KOPT-K1 (cell line): ENCODE data around the gene CNBD2.
A peak's percentile ranks its signal among the peaks of the same experiment; 100 is the strongest.
"Not testable (repeated sequence)": the region's sequence is repeated elsewhere in the genome, so short reads cannot be mapped to it uniquely, and the experiment has no call there.

Source experiments
- H3K27ac ChIP-seq: fragments of 200-600 bp; sonication (generic); 2 replicates; pipeline ENCODE4 v1.5.1; 2016; ENCODE audit warnings: antibody characterized with exemption, mild to moderate bottlenecking, low read depth, low read length; ENCODE audit not compliant: poor library complexity, severe bottlenecking
- H3K36me3 ChIP-seq: fragments of 200-600 bp; sonication (generic); 2 replicates; pipeline ENCODE4 v1.5.1; 2017; ENCODE audit warnings: antibody characterized with exemption, mild to moderate bottlenecking, low read length, moderate library complexity; ENCODE audit not compliant: insufficient read depth
- H3K9me3 ChIP-seq: fragments of 200-600 bp; sonication (generic); 2 replicates; pipeline ENCODE4 v1.5.1; 2017; ENCODE audit warnings: antibody characterized with exemption, low read length, mild to moderate bottlenecking; ENCODE audit not compliant: insufficient read depth, poor library complexity, severe bottlenecking

CNBD2 gene

DNA sequence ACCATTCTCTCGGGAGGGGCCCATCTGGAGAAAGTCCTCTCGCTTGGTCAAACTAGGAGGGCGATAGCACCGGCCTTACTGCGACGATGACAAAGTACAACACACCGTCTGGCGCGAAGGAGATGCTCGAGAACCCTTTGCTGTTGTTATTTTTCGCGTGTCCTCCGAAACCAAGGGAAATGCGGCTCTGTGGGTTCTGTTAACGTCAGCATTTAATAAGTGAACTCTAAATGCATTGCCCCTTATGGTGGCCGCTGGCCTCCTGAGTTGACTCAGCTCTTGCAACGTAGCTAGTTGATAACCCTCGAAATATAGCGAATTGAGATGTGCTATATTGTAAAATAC is 13.5 kb upstream of the CNBD2 start:
- peak overlapping the region; percentile 96 for H3K27ac ChIP-seq
- H3K9me3 ChIP-seq = peaks cover 11% of the 10 kb centered on the region
- peaks cover 19% of the 10 kb centered on the region for H3K36me3 ChIP-seq

- Histone ChIP-seq H3K9me3 (peaks cover 11% of the 10 kb centered on the region), H3K27ac (no peak overlapping the region), H3K36me3 (peaks cover 14% of the 10 kb centered on the region)
These were observed 11.8 kb upstream of the CNBD2 start for GRCh38 chr20:35956616-35957015.

DNA sequence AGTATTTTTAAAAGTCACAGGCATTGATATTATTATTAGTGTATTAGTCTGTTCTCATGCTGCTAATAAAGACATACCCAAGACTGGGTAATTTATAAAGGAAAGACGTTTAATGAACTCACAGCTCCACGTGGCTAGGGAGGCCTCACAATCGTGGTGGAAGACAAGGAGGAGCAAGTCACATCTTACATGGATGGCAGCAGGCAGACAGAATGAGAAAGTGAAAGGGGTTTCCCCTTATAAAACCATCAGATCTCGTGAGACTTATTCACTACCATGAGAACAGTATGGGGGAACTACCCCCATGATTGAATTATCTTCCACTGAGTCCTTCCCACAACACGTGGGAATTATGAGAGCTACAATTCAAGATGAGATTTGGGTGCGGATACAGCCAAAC is 9.1 kb upstream of the CNBD2 start:
- H3K27ac ChIP-seq, H3K36me3 ChIP-seq: not testable (repeated sequence)
- peaks cover 11% of the 10 kb centered on the region for H3K9me3 ChIP-seq

DNA sequence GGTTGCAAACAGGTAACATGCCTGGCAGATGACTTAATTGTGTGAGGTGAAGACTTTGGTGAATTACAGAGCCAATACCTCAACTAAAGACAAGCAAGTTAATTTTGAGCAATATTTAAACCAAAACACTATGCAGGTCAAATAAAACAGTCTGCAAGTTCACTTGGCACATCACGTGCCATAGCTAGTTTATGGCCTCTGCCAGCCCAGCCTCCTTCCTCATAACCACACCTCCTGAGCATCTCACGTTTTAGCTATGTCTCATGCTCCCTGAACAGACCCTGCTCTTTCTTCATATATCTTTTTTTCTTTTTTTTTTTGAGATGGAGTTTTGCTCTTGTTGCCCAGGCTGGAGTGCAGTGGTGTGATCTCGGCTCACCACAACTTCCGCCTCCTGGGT is 4.5 kb upstream of the CNBD2 start:
- Histone ChIP-seq H3K36me3 (no peaks in the 10 kb centered on the region), H3K9me3 (peaks cover 8% of the 10 kb centered on the region), H3K27ac (no peak overlapping the region)

DNA sequence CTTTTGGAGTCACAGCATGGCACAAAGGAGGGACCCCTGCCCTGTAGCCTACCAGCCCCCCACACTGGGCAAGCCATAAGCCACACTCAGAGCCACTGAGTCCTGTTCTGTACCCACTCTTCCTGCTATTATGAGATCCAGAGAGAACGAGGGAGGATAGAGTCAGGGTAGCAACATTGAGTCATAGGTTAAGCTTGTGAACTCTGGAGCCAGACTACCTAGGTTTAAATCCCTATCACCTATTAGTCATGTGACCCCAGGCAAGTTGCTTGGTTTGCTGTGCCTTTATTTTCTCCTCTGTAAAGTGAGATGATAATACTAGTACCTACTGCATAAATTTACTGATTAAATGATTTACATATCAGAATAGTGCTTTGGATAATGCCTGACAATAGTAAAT is 540 bp downstream of the CNBD2 start:
- Histone ChIP-seq H3K9me3 (no peaks in the 10 kb centered on the region), H3K36me3 (no peaks in the 10 kb centered on the region), H3K27ac (no peak overlapping the region)

DNA sequence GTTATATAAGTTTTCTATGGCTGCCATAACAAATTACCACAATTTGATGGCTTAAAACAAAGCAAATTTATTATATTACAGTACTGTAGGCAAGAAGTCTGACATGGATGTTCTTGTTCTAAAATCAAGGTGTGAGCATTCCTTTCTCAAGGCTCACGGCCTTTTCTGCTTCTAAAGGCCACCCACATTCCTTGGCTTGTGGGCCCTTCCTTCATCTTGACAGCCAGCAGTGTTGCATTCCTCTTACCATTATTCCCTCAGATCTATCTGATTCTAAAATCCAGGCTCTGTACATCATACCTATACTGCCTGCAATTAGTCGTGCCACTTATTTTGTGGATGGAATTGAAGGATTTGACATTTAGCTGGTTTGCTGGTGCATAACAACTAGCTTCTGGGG is 3.6 kb downstream of the CNBD2 start:
- H3K9me3 ChIP-seq = no peaks in the 10 kb centered on the region
- H3K36me3 ChIP-seq = no peaks in the 10 kb centered on the region
- no peak overlapping the region for H3K27ac ChIP-seq

- no peaks in the 10 kb centered on the region for H3K36me3 ChIP-seq
- no peak overlapping the region for H3K27ac ChIP-seq
- H3K9me3 ChIP-seq = no peaks in the 10 kb centered on the region
These were observed 4.1 kb downstream of the CNBD2 start for GRCh38 chr20:35972462-35972861.

DNA sequence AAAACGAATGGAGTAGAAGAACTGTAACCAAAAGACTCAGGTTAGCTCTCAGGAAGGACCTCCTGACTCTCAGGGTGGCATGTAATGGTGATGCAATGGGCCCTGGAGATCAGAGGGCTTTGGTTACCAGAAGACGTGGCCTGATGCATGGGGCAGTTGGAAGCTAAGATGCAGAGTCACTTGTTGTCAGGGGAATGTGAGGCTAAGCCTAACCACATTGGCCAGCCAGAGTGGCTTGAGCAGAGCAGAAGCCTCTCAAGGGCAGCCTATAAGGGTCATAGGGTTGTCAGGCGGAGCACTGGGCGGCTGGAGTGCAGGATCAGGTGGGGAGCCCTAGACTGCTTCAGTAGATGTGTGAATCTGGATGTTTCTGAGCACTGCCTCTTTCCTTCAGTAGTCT is 5.9 kb downstream of the CNBD2 start:
- Histone ChIP-seq H3K36me3 (no peaks in the 10 kb centered on the region), H3K9me3 (no peaks in the 10 kb centered on the region), H3K27ac (no peak overlapping the region)

- no peak overlapping the region for H3K27ac ChIP-seq
These were observed 7.4 kb downstream of the CNBD2 start for GRCh38 chr20:35975576-35976373.

DNA sequence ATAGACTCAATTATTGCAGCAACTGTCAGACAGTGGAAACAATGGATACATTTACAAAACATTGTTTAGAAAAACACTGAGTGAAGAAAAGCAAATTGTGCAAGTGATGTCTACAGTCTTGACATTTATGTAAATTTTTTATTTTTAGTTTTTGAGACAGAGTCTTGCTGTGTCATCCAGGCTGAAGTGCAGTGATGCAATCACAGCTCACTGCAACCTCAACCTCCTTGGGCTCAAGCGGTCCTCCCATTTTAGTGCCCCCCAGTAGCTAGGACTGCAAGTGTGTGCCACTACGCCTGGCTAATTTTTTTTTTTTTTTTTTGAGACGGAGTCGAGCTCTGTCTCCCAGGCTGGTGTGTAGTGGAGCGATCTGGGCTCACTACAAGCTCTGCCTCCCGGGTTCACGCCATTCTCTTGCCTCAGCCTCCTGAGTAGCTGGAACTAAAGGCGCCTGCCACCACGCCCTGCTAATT is 9.7 kb downstream of the CNBD2 start:
- H3K36me3 ChIP-seq = no peaks in the 10 kb centered on the region

More at GRCh38 chr20:35975576-35976373, 7.4 kb downstream of the CNBD2 start:
- H3K9me3 ChIP-seq = no peaks in the 10 kb centered on the region
- no peaks in the 10 kb centered on the region for H3K36me3 ChIP-seq

DNA sequence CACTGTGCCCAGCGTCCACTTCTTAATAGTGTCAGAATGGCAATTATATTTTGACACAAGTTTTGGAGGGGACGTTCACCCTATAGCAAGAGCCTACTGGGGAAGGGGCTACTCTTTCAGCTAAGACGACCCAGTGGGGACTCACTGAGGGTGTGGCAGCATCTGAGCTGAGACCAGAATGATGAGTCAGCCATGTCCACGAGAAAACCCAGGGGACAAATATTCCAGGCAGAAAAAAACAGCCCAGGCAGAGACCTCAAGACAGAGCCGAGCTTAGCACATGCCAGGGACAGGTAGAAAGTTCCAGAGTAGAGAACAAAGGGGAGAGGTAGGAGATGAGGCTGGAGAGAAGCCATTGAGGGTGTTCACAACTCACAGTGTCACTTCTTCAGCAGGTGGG is 11.2 kb downstream of the CNBD2 start:
- Histone ChIP-seq H3K36me3 (no peaks in the 10 kb centered on the region), H3K27ac (no peak overlapping the region), H3K9me3 (no peaks in the 10 kb centered on the region)

More for the DNA sequence above, 9.7 kb downstream of the CNBD2 start:
- Histone ChIP-seq H3K9me3 (no peaks in the 10 kb centered on the region), H3K27ac (no peak overlapping the region)

DNA sequence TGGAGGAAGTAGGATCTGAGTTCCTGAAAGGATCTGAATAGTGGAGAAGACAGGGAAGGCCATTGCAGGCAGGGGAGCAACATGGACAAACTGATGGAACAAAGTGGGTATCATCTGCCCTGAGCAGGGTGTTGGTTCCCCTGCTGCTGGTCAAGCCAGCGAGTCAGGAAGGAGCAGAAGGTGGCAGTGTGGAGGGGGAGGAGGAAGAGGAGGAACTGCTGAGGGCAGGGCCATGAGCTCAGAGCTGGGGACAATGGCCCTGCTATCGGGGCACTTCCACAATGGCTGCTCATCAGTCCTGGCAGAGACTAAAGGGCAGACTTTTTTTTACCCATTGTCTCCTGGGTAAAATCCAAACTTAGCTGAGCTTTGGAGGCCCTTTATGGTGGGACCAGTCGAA is 13.6 kb downstream of the CNBD2 start:
- Histone ChIP-seq H3K9me3 (no peaks in the 10 kb centered on the region), H3K27ac (no peak overlapping the region), H3K36me3 (no peaks in the 10 kb centered on the region)

- no peaks in the 10 kb centered on the region for H3K9me3 ChIP-seq
- no peaks in the 10 kb centered on the region for H3K36me3 ChIP-seq
- H3K27ac ChIP-seq = no peak overlapping the region
These were observed 16.0 kb downstream of the CNBD2 start for GRCh38 chr20:35984382-35984781.

- Histone ChIP-seq H3K9me3 (no peaks in the 10 kb centered on the region), H3K27ac (no peak overlapping the region), H3K36me3 (no peaks in the 10 kb centered on the region)
These were observed 17.4 kb downstream of the CNBD2 start for GRCh38 chr20:35985806-35986205.

DNA sequence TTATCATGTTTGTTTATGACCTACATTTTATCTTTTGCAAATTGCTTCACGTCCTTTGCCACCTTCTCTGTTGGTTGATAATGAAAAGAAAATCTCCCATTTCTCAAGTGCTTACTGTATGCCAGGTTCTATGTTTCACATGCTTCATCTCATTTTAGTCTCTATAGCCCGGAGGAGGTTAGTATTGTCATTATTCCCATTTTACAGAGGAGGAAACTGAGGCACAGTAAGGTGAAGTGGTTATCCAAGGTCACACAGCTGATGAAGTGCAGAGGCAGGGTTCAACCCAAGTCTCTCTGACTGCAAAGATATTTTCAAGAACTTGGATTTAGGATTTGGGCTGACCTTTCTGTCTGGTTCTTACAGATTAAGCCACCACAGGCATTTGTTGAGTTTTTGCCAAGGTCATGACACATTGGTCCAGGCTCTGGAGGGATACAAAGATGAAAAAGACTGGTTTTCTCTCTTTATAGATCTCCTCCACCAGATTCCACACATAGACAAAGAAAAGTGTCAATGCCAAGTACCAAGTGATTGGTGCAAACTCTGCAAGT is 20.6 kb downstream of the CNBD2 start:
- Histone ChIP-seq H3K9me3 (no peaks in the 10 kb centered on the region), H3K27ac (no peak overlapping the region), H3K36me3 (no peaks in the 10 kb centered on the region)

DNA sequence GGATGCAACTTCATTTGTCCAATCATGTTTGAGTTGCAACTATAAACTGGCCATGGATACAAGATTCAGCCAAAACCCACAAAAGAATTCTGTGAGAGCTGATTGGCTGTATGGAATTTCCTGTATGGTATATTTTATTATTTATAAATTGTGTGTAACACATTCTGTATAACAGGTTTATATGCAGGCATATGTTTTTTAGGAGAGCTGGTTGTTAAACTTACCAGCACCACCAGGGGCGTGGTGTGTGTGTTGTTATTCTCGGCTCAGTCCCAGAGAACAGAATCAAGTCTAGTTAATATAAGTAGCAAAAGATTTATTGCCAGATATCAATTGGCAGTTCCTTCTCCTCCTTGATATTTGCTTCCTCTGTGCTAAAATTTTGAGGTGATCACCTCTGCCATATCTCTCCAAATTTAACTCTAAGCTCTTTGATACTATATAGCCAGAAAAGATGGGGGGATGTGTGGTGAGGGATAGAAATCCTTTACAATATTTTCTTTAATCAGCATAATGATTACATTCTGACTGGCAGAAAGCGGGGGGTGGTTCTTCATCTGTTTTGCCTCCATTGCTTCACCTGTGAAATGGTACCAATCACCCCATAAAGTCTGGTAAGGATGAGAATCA is 22.9 kb downstream of the CNBD2 start:
- H3K36me3 ChIP-seq = no peaks in the 10 kb centered on the region
- no peak overlapping the region for H3K27ac ChIP-seq
- no peaks in the 10 kb centered on the region for H3K9me3 ChIP-seq
